GM23338 (cell line): ENCODE data around the gene FCN2.

ENCODE experiments used
- EZH2phosphoT487 ChIP-seq: fragments of 200-600 bp; sonication (generic); IDR thresholded peaks from one replicate; pipeline ENCODE4 v1.8.1; 2018; ENCODE audit warnings: antibody characterized with exemption; ENCODE audit not compliant: unreplicated experiment
- JUNB ChIP-seq: IDR thresholded peaks from one replicate; pipeline ENCODE4 v1.6.1; 2016; ENCODE audit warnings: antibody characterized with exemption; ENCODE audit not compliant: unreplicated experiment
- TF ChIP-seq, protein P1 (sequence below), 2 experiments: fragments of 200-600 bp in 1 of 2; sonication (generic) in 1 of 2; conservative IDR thresholded peaks; 2 replicates each; pipeline versions ENCODE4 v1.5.1 to v1.6.1; 2016 to 2017; ENCODE audit warnings: antibody characterized with exemption in 2 of 2, low read depth in 2 of 2, mild to moderate bottlenecking in 2 of 2, moderate library complexity in 1 of 2

DNA sequence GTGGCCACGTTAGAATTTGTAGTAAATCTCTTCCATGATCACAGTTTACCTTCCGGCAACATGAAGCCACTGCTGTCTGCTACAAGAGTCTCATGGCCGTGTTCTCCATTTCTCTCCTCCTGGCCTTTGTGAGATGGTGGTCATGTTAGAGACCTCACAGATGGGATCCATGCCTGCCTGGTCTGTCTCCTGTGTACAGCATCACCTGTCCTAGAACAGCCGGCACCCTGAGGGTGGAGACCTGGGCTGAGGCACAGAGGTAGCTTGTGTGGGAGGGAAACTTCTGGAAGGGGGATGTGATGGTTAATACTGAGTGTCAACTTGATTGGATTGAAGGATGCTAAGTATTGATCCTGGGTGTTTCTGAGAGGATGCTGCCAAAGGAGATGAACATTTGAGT lies 3.1 kb upstream of the FCN2 start:
- TF ChIP-seq, protein P1, sequence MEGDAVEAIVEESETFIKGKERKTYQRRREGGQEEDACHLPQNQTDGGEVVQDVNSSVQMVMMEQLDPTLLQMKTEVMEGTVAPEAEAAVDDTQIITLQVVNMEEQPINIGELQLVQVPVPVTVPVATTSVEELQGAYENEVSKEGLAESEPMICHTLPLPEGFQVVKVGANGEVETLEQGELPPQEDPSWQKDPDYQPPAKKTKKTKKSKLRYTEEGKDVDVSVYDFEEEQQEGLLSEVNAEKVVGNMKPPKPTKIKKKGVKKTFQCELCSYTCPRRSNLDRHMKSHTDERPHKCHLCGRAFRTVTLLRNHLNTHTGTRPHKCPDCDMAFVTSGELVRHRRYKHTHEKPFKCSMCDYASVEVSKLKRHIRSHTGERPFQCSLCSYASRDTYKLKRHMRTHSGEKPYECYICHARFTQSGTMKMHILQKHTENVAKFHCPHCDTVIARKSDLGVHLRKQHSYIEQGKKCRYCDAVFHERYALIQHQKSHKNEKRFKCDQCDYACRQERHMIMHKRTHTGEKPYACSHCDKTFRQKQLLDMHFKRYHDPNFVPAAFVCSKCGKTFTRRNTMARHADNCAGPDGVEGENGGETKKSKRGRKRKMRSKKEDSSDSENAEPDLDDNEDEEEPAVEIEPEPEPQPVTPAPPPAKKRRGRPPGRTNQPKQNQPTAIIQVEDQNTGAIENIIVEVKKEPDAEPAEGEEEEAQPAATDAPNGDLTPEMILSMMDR (conservative IDR thresholded peaks at IDR 0.05; ENCODE audit: low read depth in 2 of 2): no peak
- no peak for TF ChIP-seq EZH2phosphoT487
- TF ChIP-seq JUNB: no peak
